Measurements from ENCODE around the gene GALR2.
A peak's percentile ranks its signal among the peaks of the same experiment; 100 is the strongest.
"Not testable (repeated sequence)": the region's sequence is repeated elsewhere in the genome, so short reads cannot be mapped to it uniquely, and the experiment has no call there.

Gene GALR2

GRCh38 chr17:76074390-76075363 is at the start of gene GALR2:
Gene GALR2 (plus strand): TSS chr17:76074781. CDS start chr17:76074884, 103 bp downstream.
- peak in 1 of 2 experiments; percentile 41 for DNase-seq

GRCh38 chr17:76025294-76025693 is 49.3 kb upstream of the GALR2 start:
- no peak for DNase-seq

GRCh38 chr17:76026714-76027158 is 47.8 kb upstream of the GALR2 start:
- no peak for DNase-seq

GRCh38 chr17:76027159-76027839 is 47.3 kb upstream of the GALR2 start, which contains the start of gene EVPL:
Gene EVPL (minus strand): TSS chr17:76027306. CDS start chr17:76027198, 108 bp downstream.
- DNase-seq: no peak

- no peak for DNase-seq
These were observed 42.4 kb upstream of the GALR2 start for GRCh38 chr17:76032073-76032779.

GRCh38 chr17:76032780-76033108 is 41.8 kb upstream of the GALR2 start:
- DNase-seq: no peak

GRCh38 chr17:76033139-76033538 is 41.4 kb upstream of the GALR2 start:
- no peak for DNase-seq

- DNase-seq: no peak
These were observed 39.9 kb upstream of the GALR2 start for GRCh38 chr17:76034428-76035350.

- no peak for DNase-seq
These were observed 37.9 kb upstream of the GALR2 start for GRCh38 chr17:76036497-76037261.

GRCh38 chr17:76038050-76038449 is 36.5 kb upstream of the GALR2 start:
- DNase-seq: no peak

GRCh38 chr17:76039121-76039520 is 35.5 kb upstream of the GALR2 start:
- no peak for DNase-seq

GRCh38 chr17:76040376-76040775 is 34.2 kb upstream of the GALR2 start:
- DNase-seq: no peak

GRCh38 chr17:76042868-76043267 is 31.7 kb upstream of the GALR2 start:
- DNase-seq: not testable (repeated sequence)

- DNase-seq: not testable (repeated sequence)
These were observed 30.0 kb upstream of the GALR2 start for GRCh38 chr17:76044475-76045007.

- no peak for DNase-seq
These were observed 28.5 kb upstream of the GALR2 start for GRCh38 chr17:76046064-76046463.

GRCh38 chr17:76048025-76048605 is 26.5 kb upstream of the GALR2 start:
- DNase-seq: no peak

GRCh38 chr17:76048711-76049110 is 25.9 kb upstream of the GALR2 start:
- DNase-seq: no peak

GRCh38 chr17:76049239-76049638 is 25.3 kb upstream of the GALR2 start:
- DNase-seq: no peak

GRCh38 chr17:76049836-76050537 is 24.6 kb upstream of the GALR2 start:
- DNase-seq: no peak
